Epithelial cell of proximal tubule (primary cell): ENCODE measurements around the gene NEUROG2. TPM values are rescaled to one million over a fixed set of nuclear protein-coding genes. Genes with fewer than 3 reads are reported as not detected.

Source experiments
- DNase-seq: peaks from one replicate; pipeline ENCODE4 v3.0.0-alpha.2; 2011; ENCODE audit warnings: low read depth
- H3K4me3 ChIP-seq: 2 replicates; pipeline ENCODE4 v1.5.1; 2011; ENCODE audit warnings: low read depth, mild to moderate bottlenecking, low read length
- total RNA-seq: library from RNA; depleted of rRNA; stranded (reverse); fragments of >200 nt; gene quantifications from 2 replicates; pipeline ENCODE4 v1.2.3, GENCODE V29; 2015
- TF ChIP-seq, protein P1 (sequence below): conservative IDR thresholded peaks from 2 replicates; pipeline ENCODE4 v1.5.1; 2012; ENCODE audit warnings: low read depth, mild to moderate bottlenecking, low read length

NEUROG2 gene
- total RNA-seq, 1 donor from 2014 or later, result not detected

DNA sequence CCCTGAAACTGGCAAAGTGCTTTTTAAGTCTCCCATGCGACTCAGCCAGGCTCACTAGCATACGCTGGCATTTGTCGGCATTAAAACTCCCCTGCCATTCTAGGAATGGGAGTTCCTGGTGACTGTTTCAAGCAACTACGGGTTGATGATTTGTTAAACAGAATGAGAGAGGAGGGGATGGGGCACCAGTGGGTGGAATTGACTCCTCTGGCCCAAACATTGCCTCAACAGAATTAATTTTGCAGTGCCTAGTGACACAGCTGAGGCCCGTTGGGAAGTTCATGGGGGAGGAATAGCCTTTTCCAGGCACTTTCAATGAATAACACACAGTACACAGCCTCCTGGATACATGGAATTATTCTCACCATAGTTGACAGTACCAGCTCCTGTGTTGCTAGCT lies 30.1 kb downstream of the NEUROG2 start:
- H3K4me3 ChIP-seq, result no peak overlapping the region
- DNase-seq, result peak; percentile 18
- TF ChIP-seq, protein P1, sequence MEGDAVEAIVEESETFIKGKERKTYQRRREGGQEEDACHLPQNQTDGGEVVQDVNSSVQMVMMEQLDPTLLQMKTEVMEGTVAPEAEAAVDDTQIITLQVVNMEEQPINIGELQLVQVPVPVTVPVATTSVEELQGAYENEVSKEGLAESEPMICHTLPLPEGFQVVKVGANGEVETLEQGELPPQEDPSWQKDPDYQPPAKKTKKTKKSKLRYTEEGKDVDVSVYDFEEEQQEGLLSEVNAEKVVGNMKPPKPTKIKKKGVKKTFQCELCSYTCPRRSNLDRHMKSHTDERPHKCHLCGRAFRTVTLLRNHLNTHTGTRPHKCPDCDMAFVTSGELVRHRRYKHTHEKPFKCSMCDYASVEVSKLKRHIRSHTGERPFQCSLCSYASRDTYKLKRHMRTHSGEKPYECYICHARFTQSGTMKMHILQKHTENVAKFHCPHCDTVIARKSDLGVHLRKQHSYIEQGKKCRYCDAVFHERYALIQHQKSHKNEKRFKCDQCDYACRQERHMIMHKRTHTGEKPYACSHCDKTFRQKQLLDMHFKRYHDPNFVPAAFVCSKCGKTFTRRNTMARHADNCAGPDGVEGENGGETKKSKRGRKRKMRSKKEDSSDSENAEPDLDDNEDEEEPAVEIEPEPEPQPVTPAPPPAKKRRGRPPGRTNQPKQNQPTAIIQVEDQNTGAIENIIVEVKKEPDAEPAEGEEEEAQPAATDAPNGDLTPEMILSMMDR, result no peak

DNA sequence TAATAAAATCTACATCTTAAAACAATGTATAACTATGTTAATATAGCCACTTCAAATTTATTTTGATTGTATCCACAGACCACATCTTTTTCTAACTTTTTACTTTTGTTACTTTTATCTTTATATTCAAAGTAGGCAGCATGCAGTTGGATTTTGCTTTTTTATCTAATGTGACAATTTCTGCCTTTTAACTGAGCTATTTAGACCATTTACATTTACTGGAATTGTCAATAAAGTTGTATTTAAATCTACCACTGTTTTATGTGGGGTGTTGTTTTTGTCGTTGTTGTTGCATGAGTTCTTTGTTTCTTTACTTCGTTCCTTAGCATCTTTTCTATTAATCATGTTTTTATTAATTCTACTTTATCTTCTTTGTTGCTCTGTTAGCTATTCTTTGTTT lies 42.0 kb downstream of the NEUROG2 start:
- no peak for DNase-seq
- no peak overlapping the region for H3K4me3 ChIP-seq
- TF ChIP-seq, protein P1, result no peak

GRCh38 chr4:112472318-112472717 lies 43.7 kb downstream of the NEUROG2 start:
- no peak for DNase-seq
- TF ChIP-seq, protein P1, result no peak
- H3K4me3 ChIP-seq, result no peak overlapping the region

Other genes with a start within 250 kb of the NEUROG2 start
- gene TIFA, start 230.3 kb downstream of the NEUROG2 start, total RNA-seq, result 11.9 and 14.3 TPM in 2 replicates
- gene ALPK1, start 218.8 kb downstream of the NEUROG2 start, total RNA-seq, result 3.0 and 5.5 TPM in 2 replicates
- gene ZGRF1, start 120.7 kb upstream of the NEUROG2 start, total RNA-seq, result 7.1 and 7.6 TPM in 2 replicates
- gene LARP7, start 121.0 kb upstream of the NEUROG2 start, total RNA-seq, result 28.9 and 31.8 TPM in 2 replicates